Measurements from ENCODE around the gene PHF21B. TPM values are rescaled to one million over a fixed set of nuclear protein-coding genes. Genes with fewer than 3 reads are reported as not detected.
"Not testable (repeated sequence)": the region's sequence is repeated elsewhere in the genome, so short reads cannot be mapped to it uniquely, and the experiment has no call there.

PHF21B gene
- total RNA-seq, 2 experiments from 2014 or later = not detected

DNA sequence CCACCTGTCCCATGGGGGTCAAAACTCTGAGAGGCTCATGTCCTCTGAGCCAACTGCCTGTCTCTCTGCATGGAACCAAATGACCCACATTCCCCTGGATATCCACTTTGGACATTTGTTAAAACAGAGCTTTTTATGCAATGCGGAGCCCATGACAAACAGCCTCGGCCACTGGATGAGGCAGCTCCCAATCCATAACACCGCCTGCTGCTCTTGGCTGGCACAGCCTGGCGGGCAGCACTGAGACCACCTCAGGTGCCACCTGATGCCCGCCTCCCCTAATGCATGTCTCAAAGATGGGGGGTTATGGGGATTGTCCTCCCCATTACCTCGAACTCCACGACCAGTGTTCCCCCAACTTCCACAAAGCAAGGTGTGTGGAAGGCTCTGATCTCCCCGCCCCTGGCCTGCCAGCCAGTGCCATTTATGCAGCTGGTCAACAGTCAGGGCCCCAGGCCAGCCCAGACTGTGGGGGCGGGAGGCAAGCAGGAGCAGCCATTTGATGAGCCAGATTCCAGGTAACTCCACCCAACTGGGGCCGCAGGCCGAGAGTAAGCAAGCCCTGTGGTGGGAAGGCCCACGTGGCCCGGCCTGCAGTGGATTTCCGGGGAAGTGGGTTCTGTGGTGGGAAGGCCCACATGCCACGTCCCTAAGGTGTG lies 84.2 kb downstream of the PHF21B start:
- Mint-ChIP-seq H3K4me3 (no peak overlapping the region), H3K27me3 (no peaks in the 10 kb centered on the region), H3K27ac (no peak overlapping the region), H3K36me3 (no peaks in the 10 kb centered on the region), H3K9me3 (peaks cover 4% of the 10 kb centered on the region), H3K4me1 (ENCODE audit: low read depth) (no peaks in the 10 kb centered on the region)
- CTCF ChIA-PET = interaction anchor here (1.2 kb wide), 1 partner anchor 105 kb away, joined by 4 read pairs; no protein-coding TSS in a partner anchor
- intact Hi-C loops (cut with micrococcal nuclease) = no loop called here
- no peak for DNase-seq
- POLR2A ChIA-PET = no interaction called here

DNA sequence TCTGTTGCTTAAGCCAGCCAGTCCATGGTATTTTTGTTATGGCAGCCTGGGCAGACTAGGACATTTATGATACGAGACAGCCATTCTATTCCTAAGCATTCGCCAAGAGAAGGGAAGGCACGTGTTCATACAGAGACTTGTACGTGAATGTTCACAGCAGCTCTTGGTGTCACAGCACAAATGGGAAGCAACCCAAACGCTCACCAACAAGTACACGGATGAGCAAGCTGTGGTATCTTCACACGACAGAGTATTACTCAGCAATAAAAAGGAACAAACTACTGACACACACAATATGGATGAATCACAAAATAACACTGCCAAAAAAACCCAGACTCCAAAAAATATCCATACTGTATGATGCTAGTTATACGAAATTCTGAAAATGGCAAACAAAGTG lies 85.1 kb downstream of the PHF21B start:
- Mint-ChIP-seq H3K4me3 (no peak overlapping the region), H3K36me3 (no peaks in the 10 kb centered on the region), H3K9me3 (peaks cover 4% of the 10 kb centered on the region), H3K27ac (no peak overlapping the region), H3K27me3 (no peaks in the 10 kb centered on the region), H3K4me1 (ENCODE audit: low read depth) (no peaks in the 10 kb centered on the region)
- ChIA-PET POLR2A (no interaction called here), CTCF (interaction anchor here (1.2 kb wide), 1 partner anchor 104 kb away, joined by 4 read pairs; no protein-coding TSS in a partner anchor)
- intact Hi-C loops (cut with micrococcal nuclease) = no loop called here
- DNase-seq = peak; percentile 19

DNA sequence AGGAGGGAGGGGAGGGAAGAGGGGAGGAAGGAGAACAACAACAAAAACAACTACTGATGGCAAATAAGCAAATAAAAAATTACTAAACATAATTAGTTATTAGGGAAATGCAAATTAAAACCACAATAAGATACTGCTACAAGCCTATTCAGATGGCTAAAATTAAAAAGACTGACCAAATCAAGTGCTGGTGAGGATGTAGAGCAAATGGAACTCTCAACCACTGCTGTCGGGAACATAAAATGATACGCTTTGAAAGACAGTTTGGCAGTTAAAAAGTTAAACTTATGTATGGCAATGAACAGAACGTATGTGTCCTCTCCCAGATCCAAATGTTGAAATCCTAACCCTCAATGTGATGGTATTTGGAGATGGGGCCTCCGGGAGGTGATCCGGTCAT lies 85.7 kb downstream of the PHF21B start:
- H3K4me1 Mint-ChIP-seq (ENCODE audit: low read depth) = no peaks in the 10 kb centered on the region
- intact Hi-C loops (cut with micrococcal nuclease) = no loop called here
- H3K27me3 Mint-ChIP-seq = peaks cover 3% of the 10 kb centered on the region
- ChIA-PET POLR2A (no interaction called here), CTCF (no interaction called here)
- peaks cover 4% of the 10 kb centered on the region for H3K9me3 Mint-ChIP-seq
- DNase-seq = no peak
- H3K27ac Mint-ChIP-seq = no peak overlapping the region
- H3K36me3 Mint-ChIP-seq = no peaks in the 10 kb centered on the region
- no peak overlapping the region for H3K4me3 Mint-ChIP-seq

DNA sequence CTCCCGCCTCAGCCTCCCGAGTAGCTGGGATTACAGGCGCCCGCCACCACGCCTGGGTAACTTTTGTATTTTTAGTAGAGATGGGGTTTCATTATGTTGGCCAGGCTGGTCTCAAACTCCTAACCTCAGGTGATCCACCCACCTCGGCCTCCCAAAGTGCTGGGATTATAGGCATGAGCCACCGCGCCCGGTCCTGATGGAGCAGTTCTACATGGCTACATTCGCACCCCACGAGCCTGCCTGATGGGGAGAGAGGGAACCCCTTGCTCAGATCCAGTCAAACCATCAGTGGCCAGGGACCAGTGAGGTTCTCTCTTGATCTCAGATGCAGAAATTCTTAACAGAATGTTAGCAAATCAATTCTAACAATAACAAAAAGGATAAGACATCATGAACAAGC lies 88.0 kb downstream of the PHF21B start:
- H3K4me3 Mint-ChIP-seq; DNase-seq; intact Hi-C loops (cut with micrococcal nuclease); H3K4me1 Mint-ChIP-seq (ENCODE audit: low read depth); H3K27me3 Mint-ChIP-seq; H3K27ac Mint-ChIP-seq; CTCF ChIA-PET; H3K9me3 Mint-ChIP-seq; H3K36me3 Mint-ChIP-seq; POLR2A ChIA-PET: not testable (repeated sequence)

DNA sequence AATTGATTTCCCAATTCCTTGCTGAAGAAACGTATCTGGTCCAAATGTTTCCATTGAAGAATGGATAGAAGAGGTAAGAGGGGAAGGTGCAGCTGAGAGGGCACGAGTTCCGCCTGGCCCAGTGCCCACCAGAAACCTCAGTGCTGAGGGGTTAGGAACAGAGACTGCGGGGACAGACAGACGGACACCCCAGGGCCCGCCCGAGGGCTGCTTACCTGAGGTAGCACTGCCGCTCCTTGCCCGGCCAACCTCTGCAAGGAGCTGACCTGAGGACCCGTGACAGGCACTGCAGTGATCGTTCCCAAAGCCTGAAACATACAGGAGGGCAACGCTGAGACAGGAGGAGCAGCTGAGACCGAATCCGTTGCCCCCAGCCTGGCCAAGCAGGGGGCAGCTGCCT lies 89.6 kb downstream of the PHF21B start:
- H3K4me3 Mint-ChIP-seq = no peak overlapping the region
- ChIA-PET POLR2A (no interaction called here), CTCF (no interaction called here)
- no peak overlapping the region for H3K27ac Mint-ChIP-seq
- H3K4me1 Mint-ChIP-seq (ENCODE audit: low read depth) = no peaks in the 10 kb centered on the region
- intact Hi-C loops (cut with micrococcal nuclease) = no loop called here
- no peaks in the 10 kb centered on the region for H3K36me3 Mint-ChIP-seq
- peaks cover 4% of the 10 kb centered on the region for H3K27me3 Mint-ChIP-seq
- peaks cover 4% of the 10 kb centered on the region for H3K9me3 Mint-ChIP-seq
- no peak for DNase-seq

DNA sequence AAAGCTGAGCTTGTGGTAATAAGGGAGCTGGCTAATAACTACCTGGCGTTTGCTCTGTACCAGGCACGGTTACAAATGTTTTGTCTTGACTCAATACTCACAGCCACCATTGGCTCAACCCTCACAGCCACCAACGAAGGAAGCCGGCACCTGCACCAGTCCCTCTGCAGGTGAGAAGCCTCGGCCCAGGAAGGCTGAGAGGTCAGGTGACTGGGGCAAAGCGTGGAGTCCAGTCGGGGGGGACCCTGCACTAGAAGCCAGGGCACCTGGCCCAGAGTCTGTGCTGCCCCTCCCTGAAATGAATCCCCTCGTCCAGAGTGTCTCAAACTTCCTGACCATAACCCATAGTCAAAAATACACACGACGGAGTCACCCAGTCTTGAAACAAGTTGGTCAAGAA lies 90.1 kb downstream of the PHF21B start:
- ChIA-PET CTCF (no interaction called here), POLR2A (no interaction called here)
- no peak for DNase-seq
- intact Hi-C loops (cut with micrococcal nuclease) = no loop called here
- Mint-ChIP-seq H3K27ac (no peak overlapping the region), H3K4me1 (ENCODE audit: low read depth) (no peaks in the 10 kb centered on the region), H3K4me3 (no peak overlapping the region), H3K36me3 (no peaks in the 10 kb centered on the region), H3K9me3 (peaks cover 4% of the 10 kb centered on the region), H3K27me3 (peaks cover 6% of the 10 kb centered on the region)

DNA sequence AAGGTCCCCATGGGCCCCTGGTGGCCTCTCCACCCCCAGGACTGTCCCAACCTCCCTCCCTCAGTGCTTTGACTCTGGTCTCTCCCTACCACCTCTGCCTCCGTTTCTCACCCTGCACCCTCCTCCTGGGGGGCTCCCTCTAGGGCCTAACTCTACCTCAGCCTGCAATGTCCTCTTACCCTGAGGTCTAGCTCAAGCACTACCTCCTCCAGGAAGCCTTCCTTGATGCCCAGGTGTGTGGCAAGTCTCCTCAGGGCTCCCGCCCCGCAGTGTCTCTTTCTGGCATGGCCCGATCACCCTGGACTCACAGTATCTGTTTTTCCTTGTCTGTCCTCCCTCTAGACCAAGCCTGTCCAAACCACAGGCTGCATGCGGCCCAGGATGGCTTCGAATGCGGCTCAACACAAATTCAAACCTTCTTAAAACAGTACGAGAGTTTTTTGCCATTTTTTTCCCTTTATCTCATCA lies 90.8 kb downstream of the PHF21B start:
- POLR2A ChIA-PET = no interaction called here
- no peak overlapping the region for H3K4me3 Mint-ChIP-seq
- DNase-seq = no peak
- H3K4me1 Mint-ChIP-seq (ENCODE audit: low read depth) = no peaks in the 10 kb centered on the region
- no peak overlapping the region for H3K27ac Mint-ChIP-seq
- intact Hi-C loops (cut with micrococcal nuclease) = no loop called here
- H3K36me3 Mint-ChIP-seq = no peaks in the 10 kb centered on the region
- peaks cover 6% of the 10 kb centered on the region for H3K27me3 Mint-ChIP-seq
- CTCF ChIA-PET = no interaction called here
- no peaks in the 10 kb centered on the region for H3K9me3 Mint-ChIP-seq

DNA sequence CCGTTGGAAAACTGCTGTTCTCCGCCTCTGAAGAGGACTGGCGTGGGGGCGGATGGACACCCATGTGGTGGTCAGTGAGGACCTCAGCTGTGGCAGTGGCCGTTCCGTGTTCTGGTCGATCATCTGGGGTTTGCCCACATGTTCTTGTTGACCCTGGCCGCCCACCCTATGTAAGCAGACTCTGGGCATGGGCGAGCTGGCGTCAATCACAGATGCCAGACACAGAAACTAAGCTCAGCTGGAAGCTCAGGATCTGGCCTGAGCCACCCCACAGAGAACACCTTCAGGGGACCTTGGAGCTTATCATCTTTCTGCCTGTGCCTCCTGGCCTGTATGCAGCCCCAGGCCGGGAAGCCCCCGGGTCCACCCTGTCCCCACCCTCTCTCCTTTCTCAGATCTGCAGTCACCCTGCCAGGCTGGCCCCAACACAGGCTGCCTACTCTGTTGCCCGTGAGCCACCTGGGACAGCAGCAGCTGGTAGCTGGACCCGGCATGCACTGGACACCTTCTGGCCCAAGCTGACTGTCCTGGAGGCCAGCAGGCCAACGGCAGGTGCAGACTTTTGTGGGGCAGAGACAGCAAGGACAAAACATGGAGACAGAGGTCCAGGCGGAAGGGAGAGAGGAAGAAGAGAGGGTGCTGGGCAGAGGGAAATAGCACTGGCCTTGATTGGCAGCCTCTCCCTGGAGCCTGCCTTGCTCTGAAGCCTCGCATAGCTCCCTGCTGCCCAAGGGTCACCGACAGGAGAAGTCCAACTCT lies 91.5 kb downstream of the PHF21B start:
- ChIA-PET POLR2A (no interaction called here), CTCF (no interaction called here)
- H3K36me3 Mint-ChIP-seq = no peaks in the 10 kb centered on the region
- H3K27me3 Mint-ChIP-seq = peaks cover 6% of the 10 kb centered on the region
- no peak overlapping the region for H3K4me3 Mint-ChIP-seq
- intact Hi-C loops (cut with micrococcal nuclease) = no loop called here
- no peaks in the 10 kb centered on the region for H3K9me3 Mint-ChIP-seq
- H3K27ac Mint-ChIP-seq = no peak overlapping the region
- H3K4me1 Mint-ChIP-seq (ENCODE audit: low read depth) = no peaks in the 10 kb centered on the region
- DNase-seq = no peak

DNA sequence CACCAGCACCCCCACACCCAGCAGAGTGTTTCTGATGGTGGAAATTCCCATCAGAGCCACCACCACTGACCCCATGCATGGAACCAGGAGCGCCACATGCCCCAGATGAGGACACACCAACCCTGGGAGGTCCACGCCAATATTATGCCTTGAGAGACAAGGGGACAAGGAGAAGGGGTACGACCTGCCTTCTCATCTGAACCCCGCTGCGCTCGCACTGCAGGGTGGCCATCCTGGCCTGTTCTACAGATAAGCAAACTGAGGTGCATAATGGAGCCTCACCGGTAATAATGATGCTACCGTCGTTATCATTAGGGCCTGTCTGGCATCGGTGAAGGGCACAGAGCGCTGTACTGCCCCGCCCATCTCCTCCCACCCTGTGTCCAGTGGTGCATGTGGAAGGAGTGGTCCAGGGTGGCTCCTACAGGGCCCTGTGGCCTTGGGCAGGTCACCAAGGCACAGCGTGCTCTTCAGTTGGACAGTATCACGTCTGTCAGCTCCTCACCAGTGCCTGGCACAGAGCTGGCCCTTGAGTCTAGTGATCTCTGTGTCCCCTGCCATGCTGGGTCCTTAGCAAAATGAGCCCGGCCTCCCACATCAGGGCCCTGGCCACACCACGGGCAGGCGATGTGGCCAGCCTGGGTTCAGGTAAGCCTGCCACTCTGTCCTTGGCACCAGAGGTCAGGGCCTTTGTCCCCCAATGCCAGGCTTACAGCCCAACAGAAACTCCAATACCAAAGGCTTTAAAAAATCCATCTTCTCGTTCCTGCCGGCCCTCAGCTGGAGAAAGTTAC lies 92.2 kb downstream of the PHF21B start:
- no peaks in the 10 kb centered on the region for H3K36me3 Mint-ChIP-seq
- H3K9me3 Mint-ChIP-seq = peaks cover under 1% of the 10 kb centered on the region
- CTCF ChIA-PET = no interaction called here
- DNase-seq = no peak
- intact Hi-C loops (cut with micrococcal nuclease) = no loop called here
- no peaks in the 10 kb centered on the region for H3K4me1 Mint-ChIP-seq (ENCODE audit: low read depth)
- no peak overlapping the region for H3K4me3 Mint-ChIP-seq
- H3K27me3 Mint-ChIP-seq = peaks cover 6% of the 10 kb centered on the region
- POLR2A ChIA-PET = no interaction called here
- no peak overlapping the region for H3K27ac Mint-ChIP-seq

DNA sequence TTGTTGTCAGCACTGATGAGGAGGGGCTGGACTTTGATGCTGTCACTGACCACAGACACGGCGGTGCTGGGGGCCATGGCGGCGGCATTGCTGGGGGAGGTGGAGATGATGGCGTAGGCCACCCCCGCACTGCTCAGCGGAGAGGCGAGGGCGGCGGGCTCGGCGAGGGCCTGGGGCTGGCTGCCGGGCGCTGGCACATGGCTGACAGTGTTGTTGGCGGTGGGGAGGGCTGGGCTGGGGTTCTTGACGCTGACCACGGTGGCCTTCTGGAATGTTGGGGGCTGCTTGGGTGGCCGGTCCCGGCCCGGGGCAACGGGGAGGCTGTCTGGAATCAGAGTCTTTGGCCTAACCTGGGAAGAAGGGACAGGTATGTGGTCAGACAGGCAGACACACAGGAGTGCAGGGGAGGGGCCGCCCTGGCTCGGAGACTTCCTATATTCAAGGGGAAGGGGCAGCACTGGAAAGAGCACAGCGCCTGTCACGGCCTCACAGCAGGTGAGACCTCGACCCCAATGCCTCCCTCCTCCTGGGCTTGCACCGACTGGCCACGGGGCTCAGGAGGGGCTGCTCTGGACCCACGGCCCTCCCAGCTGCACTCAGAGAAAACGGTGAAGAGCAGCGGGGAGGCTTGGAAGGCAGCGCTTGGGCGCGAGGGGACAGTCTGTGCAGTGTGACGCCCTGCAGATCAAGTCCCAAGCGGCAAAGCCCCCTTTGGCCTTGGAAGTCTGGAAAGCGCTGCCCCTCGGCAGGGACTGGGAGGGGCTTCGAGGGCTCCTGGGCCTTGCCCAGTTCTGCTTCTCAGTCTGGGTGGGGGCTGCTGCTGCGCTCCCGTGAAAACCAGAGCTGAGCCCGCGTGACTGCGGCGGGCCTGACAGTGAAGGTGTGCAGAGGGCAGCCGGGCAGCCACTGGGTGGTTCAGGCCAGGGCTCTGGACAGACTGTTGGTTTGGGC lies 93.2 kb downstream of the PHF21B start:
- CTCF ChIA-PET = no interaction called here
- peaks cover 7% of the 10 kb centered on the region for H3K9me3 Mint-ChIP-seq
- H3K4me3 Mint-ChIP-seq = no peak overlapping the region
- H3K4me1 Mint-ChIP-seq (ENCODE audit: low read depth) = no peaks in the 10 kb centered on the region
- H3K27ac Mint-ChIP-seq = no peak overlapping the region
- no peak for DNase-seq
- H3K36me3 Mint-ChIP-seq = no peaks in the 10 kb centered on the region
- intact Hi-C loops (cut with micrococcal nuclease) = no loop called here
- POLR2A ChIA-PET = no interaction called here
- H3K27me3 Mint-ChIP-seq = peaks cover 11% of the 10 kb centered on the region

DNA sequence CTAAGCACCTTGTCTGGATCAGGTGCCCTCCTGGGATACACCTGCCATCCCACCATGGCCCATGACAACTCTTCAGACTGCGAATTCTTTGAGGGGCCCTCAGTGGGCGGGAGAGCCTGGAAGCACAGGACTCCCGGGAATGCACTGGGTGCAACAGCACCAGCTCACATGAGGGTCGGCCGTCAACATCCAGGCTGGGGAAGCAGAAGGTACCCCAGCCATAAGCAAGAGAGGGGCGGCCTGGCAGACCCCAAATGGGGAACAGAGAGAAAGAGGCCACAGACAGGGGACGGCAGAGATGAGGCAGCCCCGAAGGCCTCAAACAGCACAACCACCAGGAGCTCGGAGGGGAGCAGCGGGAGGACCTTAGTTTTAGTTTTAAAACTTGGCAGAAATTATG lies 94.4 kb downstream of the PHF21B start:
- intact Hi-C loops (cut with micrococcal nuclease) = no loop called here
- no peak overlapping the region for H3K4me3 Mint-ChIP-seq
- no peaks in the 10 kb centered on the region for H3K36me3 Mint-ChIP-seq
- ChIA-PET POLR2A (no interaction called here), CTCF (no interaction called here)
- H3K27ac Mint-ChIP-seq = no peak overlapping the region
- no peak for DNase-seq
- peaks cover 13% of the 10 kb centered on the region for H3K9me3 Mint-ChIP-seq
- no peaks in the 10 kb centered on the region for H3K4me1 Mint-ChIP-seq (ENCODE audit: low read depth)
- peaks cover 12% of the 10 kb centered on the region for H3K27me3 Mint-ChIP-seq
